Activated CD4-positive, alpha-beta T cell treated with anti-CD3 and anti-CD28 coated beads, Interleukin-2, amount 50 U/mL, for 1 hour (primary cell): ENCODE results near the gene RASSF5.
"Not testable (repeated sequence)": the region's sequence is repeated elsewhere in the genome, so short reads cannot be mapped to it uniquely, and the experiment has no call there.

ENCODE experiments used
- DNase-seq: peaks from one replicate; pipeline ENCODE4 v3.0.0-alpha.2; 2020

Gene RASSF5

GRCh38 chr1:206593351-206593925 lies 86.1 kb downstream of the RASSF5 start:
- no peak for DNase-seq

- DNase-seq = no peak
Measured at GRCh38 chr1:206595581-206596318, 88.4 kb downstream of the RASSF5 start.

GRCh38 chr1:206596319-206596666 lies 89.0 kb downstream of the RASSF5 start:
- no peak for DNase-seq

- DNase-seq = no peak
Measured at GRCh38 chr1:206600527-206600926, 93.2 kb downstream of the RASSF5 start.

DNA sequence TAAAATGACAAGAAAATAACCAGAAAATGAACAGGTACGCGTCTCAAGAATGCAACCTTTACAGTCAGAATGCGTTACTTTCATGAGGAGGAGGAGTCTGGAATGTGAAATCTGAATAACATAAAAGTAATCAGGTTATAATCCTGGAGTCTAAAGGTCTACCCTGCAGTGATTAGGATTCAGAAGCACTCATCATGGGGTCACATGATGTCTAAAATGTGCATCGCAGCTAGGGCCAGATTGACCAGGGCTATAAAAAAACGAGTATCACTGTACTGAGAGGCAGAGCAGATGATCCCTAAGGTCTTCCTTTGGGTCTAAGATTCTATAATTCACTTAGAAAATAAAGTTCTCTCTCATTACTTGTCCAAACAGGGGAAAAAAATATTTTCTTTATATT lies 97.5 kb downstream of the RASSF5 start:
- DNase-seq = no peak

DNA sequence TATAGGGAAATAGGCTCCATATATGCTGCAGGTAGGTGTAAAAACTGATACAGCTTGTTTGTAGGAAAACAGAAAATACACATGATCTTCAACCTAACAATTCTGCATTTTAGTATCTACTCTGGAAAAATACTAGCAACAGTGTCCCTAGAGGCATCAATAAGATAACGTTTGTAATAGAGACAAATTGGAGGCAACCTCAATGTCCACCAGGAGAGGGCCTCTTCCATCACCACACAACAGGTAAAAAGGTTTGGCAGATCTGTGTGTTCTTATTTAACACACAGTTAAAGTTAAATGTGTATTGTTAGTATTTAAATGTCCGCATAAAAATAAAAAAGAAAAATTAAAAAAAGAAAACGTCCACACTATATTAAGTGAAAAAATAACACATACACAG lies 99.5 kb downstream of the RASSF5 start:
- DNase-seq = no peak

DNA sequence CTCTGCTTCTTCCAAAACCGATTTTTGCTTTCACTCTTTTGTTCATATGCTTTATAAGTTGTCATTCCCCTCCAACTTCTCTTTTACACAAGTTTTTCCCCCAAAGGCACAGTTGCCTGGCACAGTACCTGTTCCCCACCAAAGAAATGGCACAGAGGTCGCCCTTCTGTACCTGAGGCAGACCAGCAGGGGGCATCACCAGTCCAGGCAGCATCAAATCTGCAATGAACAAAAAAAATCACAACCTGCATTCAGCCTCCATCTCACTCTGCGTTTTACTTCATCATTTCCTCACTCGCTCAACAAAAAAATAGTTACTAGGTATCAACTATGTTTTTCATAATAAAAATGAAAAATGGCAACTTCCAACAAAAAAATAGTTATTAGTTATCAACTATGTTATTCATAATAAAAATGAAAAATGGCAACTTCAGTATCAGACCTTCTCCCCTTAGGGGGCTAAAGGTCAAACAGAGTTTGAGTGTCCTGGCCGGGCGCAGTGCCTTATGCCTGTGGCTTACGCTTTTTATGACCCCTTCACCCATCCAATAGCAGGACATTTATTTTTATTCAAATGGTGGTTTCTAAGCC lies 100.9 kb downstream of the RASSF5 start:
- peak; percentile 61 for DNase-seq

DNA sequence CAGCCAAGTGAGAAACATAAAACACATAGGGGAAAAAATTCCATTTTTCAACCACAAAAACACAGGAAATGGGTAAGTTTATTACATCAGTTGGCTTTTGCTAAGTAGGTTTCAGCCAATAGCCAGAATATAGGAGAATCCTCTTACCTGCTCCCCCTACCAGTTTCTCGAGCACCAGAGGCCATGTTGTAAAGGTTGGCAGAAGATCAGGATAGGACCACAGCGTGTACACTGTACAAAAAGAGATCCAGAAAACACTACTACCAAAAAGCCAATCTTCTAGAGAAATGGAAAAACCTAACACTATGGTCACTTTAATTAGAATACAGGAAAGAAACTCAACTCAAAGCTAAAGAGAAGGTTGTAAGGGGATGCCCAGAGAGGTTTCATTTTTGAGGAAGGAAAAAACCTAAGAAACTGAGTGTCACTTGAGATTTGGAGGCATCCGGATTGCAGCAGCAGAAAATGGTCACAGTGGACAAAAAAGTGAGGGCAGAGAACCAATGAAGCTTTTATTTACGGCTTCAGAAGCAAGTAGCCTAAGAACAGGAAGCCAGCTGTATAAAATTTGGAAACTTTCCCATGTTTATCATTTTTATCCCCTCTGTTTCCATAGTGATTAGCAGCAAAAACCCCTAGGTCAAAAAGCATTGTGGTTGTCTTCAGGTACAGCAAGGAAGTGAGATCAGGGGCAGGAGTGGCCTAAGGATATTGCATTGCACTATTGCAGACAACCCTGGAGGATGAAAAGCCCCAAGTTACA lies 102.1 kb downstream of the RASSF5 start:
- DNase-seq = no peak

- peak; percentile 93 for DNase-seq
Measured at GRCh38 chr1:206612129-206612876, 105.0 kb downstream of the RASSF5 start, which contains the start of gene EIF2D. TSS of gene EIF2D (minus strand) at chr1:206612465. CDS start at chr1:206612342, 123 bp downstream.

- not testable (repeated sequence) for DNase-seq
Measured at GRCh38 chr1:206626396-206626795, 119.1 kb downstream of the RASSF5 start.

- no peak for DNase-seq
Measured at GRCh38 chr1:206628916-206629315, 121.6 kb downstream of the RASSF5 start.

- peak; percentile 6 for DNase-seq
Measured at GRCh38 chr1:206631085-206631509, 123.8 kb downstream of the RASSF5 start.

GRCh38 chr1:206633708-206634121 lies 126.4 kb downstream of the RASSF5 start:
- DNase-seq = no peak

DNA sequence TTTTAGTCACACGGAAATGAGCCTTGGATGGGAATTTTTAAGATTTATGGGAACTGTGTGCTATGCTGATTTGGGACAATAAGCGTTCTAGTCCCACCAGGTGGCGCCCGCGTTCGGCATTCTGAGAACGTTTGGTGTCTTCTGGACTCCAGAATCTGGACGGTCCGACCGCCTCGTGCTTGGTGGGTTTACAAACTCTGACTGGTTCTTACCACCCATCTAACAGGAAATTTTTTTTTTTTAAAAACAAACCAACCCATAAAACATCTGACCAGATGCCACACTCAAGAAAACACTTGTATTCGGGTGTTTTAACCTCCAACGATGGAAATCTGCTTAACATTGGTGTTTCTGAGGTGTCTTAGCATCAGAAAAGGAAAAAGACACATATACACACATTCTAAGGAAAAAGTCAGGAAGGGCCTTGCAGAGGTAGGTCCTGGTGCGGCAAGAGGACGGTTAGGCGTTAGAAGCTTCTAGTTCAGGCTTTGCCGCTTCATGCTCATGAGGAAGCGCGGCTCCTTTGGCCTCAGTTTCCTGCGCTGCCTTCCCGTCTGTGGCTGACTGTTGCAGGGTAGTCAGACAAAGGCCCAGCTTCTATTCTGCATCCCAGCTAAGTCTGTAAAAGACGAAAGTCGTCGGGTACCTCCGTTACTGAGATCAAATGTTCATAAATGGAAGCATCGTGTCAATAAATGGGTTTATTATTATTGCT lies 127.2 kb downstream of the RASSF5 start:
- DNase-seq = peak; percentile 73

DNA sequence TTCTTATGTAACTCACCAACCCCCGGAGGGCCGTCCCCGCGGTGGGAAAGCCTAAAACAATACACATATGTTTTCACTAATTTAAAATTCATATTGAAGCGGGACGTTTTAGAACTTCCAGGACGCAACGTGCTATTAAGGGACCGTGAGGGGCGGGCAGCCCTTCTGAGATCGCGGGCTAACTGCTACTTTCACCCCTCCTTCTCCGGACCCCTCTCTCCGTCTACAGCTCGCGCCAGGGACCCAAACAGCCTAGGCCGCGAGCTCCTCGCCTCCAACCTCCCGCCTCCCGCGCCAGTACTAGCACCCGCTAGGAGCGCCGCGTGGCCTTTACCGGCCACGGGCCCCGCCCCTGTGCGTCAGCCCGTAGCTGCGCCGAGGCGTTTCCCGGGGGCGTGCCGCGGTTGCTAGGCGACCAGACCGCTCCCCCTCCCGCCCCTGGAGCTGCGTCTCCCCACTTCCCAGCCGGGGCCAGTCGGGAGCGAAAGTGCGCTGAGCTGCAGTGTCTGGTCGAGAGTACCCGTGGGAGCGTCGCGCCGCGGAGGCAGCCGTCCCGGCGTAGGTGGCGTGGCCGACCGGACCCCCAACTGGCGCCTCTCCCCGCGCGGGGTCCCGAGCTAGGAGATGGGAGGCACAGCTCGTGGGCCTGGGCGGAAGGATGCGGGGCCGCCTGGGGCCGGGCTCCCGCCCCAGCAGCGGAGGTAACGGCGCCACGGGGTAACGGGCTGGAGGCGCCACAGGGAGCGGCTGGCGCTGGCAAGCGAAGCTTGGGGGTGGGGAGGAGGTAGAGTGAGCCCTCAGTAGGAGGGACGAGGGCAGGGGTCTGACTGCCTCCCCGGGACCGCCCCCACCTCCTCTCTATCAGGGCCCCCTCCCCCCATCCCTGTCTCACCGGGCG lies 128.0 kb downstream of the RASSF5 start, which contains the start of gene DYRK3:
Gene DYRK3 (plus strand): TSS at position 457 of the 898 bp plus-strand sequence. CDS start 168 bp downstream, at position 625.
- peak; percentile 85 for DNase-seq

DNA sequence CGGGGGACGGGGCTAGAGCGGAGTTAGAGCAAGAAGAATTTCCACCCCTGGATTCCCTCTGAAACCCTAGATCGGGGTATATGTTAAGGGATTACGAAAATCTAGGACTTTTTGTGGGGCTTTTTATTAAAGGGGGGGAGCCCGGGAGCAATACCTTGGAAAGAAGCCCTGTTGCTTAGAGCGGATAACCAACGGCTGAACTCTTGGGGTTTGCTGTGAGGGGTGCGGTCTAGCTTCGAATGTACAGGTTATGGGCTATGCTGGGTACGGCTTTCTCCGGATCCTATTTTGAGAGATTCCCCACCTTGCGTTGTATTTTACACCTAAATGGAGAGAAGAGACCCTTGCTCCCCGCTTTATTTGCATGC lies 128.6 kb downstream of the RASSF5 start:
- no peak for DNase-seq

- no peak for DNase-seq
Measured at GRCh38 chr1:206636671-206637070, 129.3 kb downstream of the RASSF5 start.

DNA sequence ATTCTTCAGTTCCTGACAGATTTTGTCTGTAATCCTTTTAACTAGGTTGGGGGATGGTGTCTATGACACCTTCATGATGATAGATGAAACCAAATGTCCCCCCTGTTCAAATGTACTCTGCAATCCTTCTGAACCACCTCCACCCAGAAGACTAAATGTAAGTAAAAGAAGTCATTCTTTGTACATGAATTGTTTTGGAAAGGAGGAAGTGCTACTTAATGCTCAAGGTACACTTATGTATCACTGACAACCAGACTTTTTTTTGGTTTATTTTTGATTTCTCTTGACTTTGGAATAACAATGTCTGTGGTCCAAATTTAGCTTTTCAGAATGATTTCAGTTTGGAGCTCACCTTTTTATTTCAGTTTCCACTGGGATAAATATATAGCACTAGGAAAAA lies 130.3 kb downstream of the RASSF5 start:
- no peak for DNase-seq
